ENCODE measurements around the gene PSMB4. TPM values are rescaled to one million over a fixed set of nuclear protein-coding genes. Genes with fewer than 3 reads are reported as not detected.

PSMB4 gene
- polyA plus RNA-seq, 3 donors, result 69.6 to 316 (median 85.6) TPM

DNA sequence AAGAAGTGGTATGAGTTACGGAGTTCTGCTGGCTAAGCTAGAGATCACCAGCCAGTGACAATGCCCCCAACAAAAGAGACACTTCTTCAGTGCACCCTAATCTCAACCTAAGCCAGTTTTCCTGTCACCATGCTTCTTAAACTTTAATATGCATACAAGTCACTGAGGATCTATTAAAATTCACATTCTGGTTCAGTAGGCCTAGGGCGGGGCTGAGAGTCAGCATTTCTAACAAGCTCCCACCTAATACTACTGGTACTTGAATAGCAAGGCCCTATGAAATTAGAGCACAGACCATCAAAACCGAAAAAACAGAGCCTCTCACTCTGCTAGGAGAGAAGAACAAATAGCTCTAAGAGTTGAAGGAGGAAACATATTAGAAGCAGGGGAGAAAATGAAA is 7.9 kb downstream of the PSMB4 start:
- Histone ChIP-seq H4K20me1 (ENCODE audit: insufficient read depth, low read length) (peaks cover 9% of the 10 kb centered on the region), H2AFZ (ENCODE audit: insufficient read depth, low read depth, low read length, poor library complexity, severe bottlenecking) (no peak overlapping the region), H3K4me2 (replicated peaks; ENCODE audit: extremely low read depth, low read length, poor library complexity, severe bottlenecking) (no peak overlapping the region), H3K9ac (ENCODE audit: insufficient read depth, low read length, poor library complexity, severe bottlenecking) (no peak overlapping the region), H3K4me3 (replicated peaks in 1 of 3; ENCODE audit: low read depth in 2 of 3, low read length in 3 of 3) (no peak overlapping the region), H3K27ac (ENCODE audit: low read depth in 1 of 2, low read length in 2 of 2) (no peak overlapping the region), H3K9me3 (replicated peaks in 1 of 2; ENCODE audit: control insufficient read depth in 1 of 2, insufficient read depth in 1 of 2, low read length in 2 of 2) (no peaks in the 10 kb centered on the region), H3K36me3 (replicated peaks in 1 of 2; ENCODE audit: control insufficient read depth in 1 of 2, insufficient read depth in 2 of 2, low read length in 2 of 2) (peaks cover 83 to 100% of the 10 kb centered on the region in 2 donors), H3K27me3 (ENCODE audit: control insufficient read depth in 2 of 2, insufficient read depth in 2 of 2, low read length in 2 of 2) (no peaks in the 10 kb centered on the region), H3K4me1 (ENCODE audit: control insufficient read depth in 1 of 2, insufficient read depth in 2 of 2, low read length in 2 of 2) (no peaks in the 10 kb centered on the region), H3K79me2 (ENCODE audit: insufficient read depth, low read length) (no peaks in the 10 kb centered on the region)
- no peak overlapping the region for H3K4me3 Mint-ChIP-seq
- no peak for TF ChIP-seq CTCF (IDR thresholded peaks at IDR 0.05)
- H3K27me3 Mint-ChIP-seq (ENCODE audit: low read depth in 3 of 3), result peaks cover 0 to 1% (median 0%) of the 10 kb centered on the region in 3 donors
- peaks cover 89 to 99% of the 10 kb centered on the region in 2 donors for H3K36me3 Mint-ChIP-seq
- no peaks in the 10 kb centered on the region for H3K4me1 Mint-ChIP-seq
- H3K27ac Mint-ChIP-seq, result peak overlapping the region in 1 of 7 donors; percentile 19
- WGBS (ENCODE audit: insufficient coverage), result no CpG with 5 or more reads among the region's 3 CpGs
- intact Hi-C loops (cut with micrococcal nuclease), result loop anchor here in 1 of 2 donors (10.0 kb wide), 1 partner anchor 213 kb away; the partner anchor contains the start of genes PIP5K1A and VPS72
- DNase-seq, result no peak
- H3K9me3 Mint-ChIP-seq, result no peaks in the 10 kb centered on the region

GRCh38 chr1:151408891-151409290 is 9.5 kb downstream of the PSMB4 start:
- Mint-ChIP-seq H3K36me3 (peaks cover 84 to 99% of the 10 kb centered on the region in 2 donors), H3K4me1 (no peaks in the 10 kb centered on the region), H3K4me3 (no peak overlapping the region), H3K9me3 (no peaks in the 10 kb centered on the region), H3K27me3 (ENCODE audit: low read depth in 3 of 3) (peaks cover 0 to 1% (median 0%) of the 10 kb centered on the region in 3 donors), H3K27ac (peak overlapping the region in 1 of 7 donors; percentile 72)
- intact Hi-C loops (cut with micrococcal nuclease), result loop anchor here in 1 of 2 donors (10.0 kb wide), 1 partner anchor 214 kb away; the partner anchor contains the start of genes PIP5K1A and VPS72
- H3K27me3 ChIP-seq (ENCODE audit: control insufficient read depth in 2 of 2, insufficient read depth in 2 of 2, low read length in 2 of 2), result no peaks in the 10 kb centered on the region
- DNase-seq, result no peak
- H3K4me3 ChIP-seq (replicated peaks in 1 of 3; ENCODE audit: low read depth in 2 of 3, low read length in 3 of 3), result no peak overlapping the region
- H3K79me2 ChIP-seq (ENCODE audit: insufficient read depth, low read length), result no peaks in the 10 kb centered on the region
- H3K4me1 ChIP-seq (ENCODE audit: control insufficient read depth in 1 of 2, insufficient read depth in 2 of 2, low read length in 2 of 2), result no peaks in the 10 kb centered on the region
- H3K9ac ChIP-seq (ENCODE audit: insufficient read depth, low read length, poor library complexity, severe bottlenecking), result no peak overlapping the region
- no peak overlapping the region for H3K4me2 ChIP-seq (replicated peaks; ENCODE audit: extremely low read depth, low read length, poor library complexity, severe bottlenecking)
- TF ChIP-seq CTCF (IDR thresholded peaks at IDR 0.05), result no peak
- no peaks in the 10 kb centered on the region for H3K9me3 ChIP-seq (replicated peaks in 1 of 2; ENCODE audit: control insufficient read depth in 1 of 2, insufficient read depth in 1 of 2, low read length in 2 of 2)
- no peak overlapping the region for H2AFZ ChIP-seq (ENCODE audit: insufficient read depth, low read depth, low read length, poor library complexity, severe bottlenecking)
- H4K20me1 ChIP-seq (ENCODE audit: insufficient read depth, low read length), result peaks cover 9% of the 10 kb centered on the region
- H3K27ac ChIP-seq (ENCODE audit: low read depth in 1 of 2, low read length in 2 of 2), result no peak overlapping the region
- H3K36me3 ChIP-seq (replicated peaks in 1 of 2; ENCODE audit: control insufficient read depth in 1 of 2, insufficient read depth in 2 of 2, low read length in 2 of 2), result peaks cover 88 to 99% of the 10 kb centered on the region in 2 donors
